ENCODE measurements around the gene MARCHF10. TPM values are rescaled to one million over a fixed set of nuclear protein-coding genes. Genes with fewer than 3 reads are reported as not detected.

MARCHF10 gene
- total RNA-seq, 1 donor from 2014 or later, result 1.3 TPM

DNA sequence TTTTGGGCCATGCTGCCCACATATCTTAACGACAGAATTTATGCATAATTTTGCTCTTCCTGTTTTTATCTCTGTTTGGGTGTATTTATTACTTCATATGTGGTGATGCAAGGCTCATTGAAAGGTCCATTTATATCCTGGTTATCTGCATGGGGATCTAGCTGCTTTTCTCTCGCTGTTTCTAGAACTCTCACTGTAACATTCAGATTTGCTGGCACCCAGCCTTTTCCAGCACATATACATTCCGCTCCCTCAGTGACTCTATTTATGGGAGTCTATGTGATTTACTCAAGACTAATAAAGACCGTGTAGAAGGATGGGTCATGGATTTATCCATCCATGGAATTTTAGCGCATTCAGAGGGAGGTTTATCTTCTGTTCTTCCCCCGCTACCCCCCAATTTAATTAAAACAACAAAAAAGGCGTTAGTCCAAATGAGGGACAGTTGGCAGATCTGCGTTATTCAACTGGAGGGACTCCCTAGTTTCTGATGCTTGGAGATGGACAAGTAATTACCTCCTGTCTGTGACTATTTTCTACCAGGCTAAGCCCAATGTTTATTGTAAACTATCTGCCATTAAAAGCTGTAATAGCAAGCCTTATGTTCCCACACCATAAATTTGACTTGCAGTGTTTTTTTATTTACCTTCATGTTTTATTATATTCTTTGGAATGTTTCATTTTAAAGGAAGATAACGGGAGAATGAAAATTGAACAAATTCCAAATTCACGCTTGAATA is 19.8 kb upstream of the MARCHF10 start:
- no peak overlapping the region for H3K4me3 ChIP-seq (ENCODE audit: low read depth, low read length)
- no peaks in the 10 kb centered on the region for H3K27me3 ChIP-seq (ENCODE audit: control insufficient read depth, insufficient read depth, low read length)
- H3K36me3 ChIP-seq (ENCODE audit: control insufficient read depth, insufficient read depth, low read length), result no peaks in the 10 kb centered on the region
- TF ChIP-seq, protein P1, sequence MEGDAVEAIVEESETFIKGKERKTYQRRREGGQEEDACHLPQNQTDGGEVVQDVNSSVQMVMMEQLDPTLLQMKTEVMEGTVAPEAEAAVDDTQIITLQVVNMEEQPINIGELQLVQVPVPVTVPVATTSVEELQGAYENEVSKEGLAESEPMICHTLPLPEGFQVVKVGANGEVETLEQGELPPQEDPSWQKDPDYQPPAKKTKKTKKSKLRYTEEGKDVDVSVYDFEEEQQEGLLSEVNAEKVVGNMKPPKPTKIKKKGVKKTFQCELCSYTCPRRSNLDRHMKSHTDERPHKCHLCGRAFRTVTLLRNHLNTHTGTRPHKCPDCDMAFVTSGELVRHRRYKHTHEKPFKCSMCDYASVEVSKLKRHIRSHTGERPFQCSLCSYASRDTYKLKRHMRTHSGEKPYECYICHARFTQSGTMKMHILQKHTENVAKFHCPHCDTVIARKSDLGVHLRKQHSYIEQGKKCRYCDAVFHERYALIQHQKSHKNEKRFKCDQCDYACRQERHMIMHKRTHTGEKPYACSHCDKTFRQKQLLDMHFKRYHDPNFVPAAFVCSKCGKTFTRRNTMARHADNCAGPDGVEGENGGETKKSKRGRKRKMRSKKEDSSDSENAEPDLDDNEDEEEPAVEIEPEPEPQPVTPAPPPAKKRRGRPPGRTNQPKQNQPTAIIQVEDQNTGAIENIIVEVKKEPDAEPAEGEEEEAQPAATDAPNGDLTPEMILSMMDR (IDR thresholded peaks at IDR 0.05; ENCODE audit: insufficient read depth, low read length, poor library complexity, severe bottlenecking), result no peak
- no peak for DNase-seq (ENCODE audit: low read depth)

DNA sequence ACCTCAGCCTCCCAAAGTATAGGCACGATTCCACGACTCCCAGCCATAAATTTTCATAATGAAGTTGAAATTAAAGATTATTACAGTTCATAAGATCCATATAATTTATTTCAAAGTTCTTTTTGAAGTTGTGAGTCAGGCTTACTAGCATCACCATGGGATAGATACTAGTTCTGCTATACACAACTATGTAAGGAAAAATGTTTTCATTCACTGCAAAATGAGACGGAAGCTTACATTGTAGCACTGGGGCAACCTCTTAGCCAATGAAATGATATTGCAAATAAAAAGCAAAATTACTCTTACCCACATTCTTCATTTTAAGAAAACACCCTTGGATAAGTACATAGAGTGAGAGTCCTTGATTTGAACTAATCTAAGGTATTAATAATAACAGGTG is 18.8 kb upstream of the MARCHF10 start:
- TF ChIP-seq, protein P1 (IDR thresholded peaks at IDR 0.05; ENCODE audit: insufficient read depth, low read length, poor library complexity, severe bottlenecking), result no peak
- DNase-seq (ENCODE audit: low read depth), result no peak
- Histone ChIP-seq H3K4me3 (ENCODE audit: low read depth, low read length) (no peak overlapping the region), H3K27me3 (ENCODE audit: control insufficient read depth, insufficient read depth, low read length) (no peaks in the 10 kb centered on the region), H3K36me3 (ENCODE audit: control insufficient read depth, insufficient read depth, low read length) (no peaks in the 10 kb centered on the region)

DNA sequence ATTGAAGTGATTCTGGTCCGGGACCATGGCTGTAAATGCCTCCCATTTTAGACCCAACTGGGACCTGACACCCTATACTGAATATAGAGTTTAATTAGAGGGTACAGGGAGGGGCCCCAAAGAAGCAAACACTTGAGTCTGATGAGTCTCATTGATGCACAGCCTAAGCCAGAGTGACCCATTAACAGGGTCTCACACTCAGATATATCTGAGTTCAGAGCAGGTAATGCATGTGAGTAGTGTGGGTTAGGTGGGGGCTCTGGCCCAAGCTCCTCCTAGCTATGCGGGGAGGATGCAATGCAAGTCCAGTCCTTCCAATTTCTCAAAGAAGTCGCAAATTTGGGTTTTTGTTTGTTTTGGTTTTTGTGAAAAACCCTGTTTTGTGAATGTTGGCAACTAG is 17.1 kb upstream of the MARCHF10 start:
- no peak for DNase-seq (ENCODE audit: low read depth)
- Histone ChIP-seq H3K4me3 (ENCODE audit: low read depth, low read length) (no peak overlapping the region), H3K27me3 (ENCODE audit: control insufficient read depth, insufficient read depth, low read length) (no peaks in the 10 kb centered on the region), H3K36me3 (ENCODE audit: control insufficient read depth, insufficient read depth, low read length) (no peaks in the 10 kb centered on the region)
- TF ChIP-seq, protein P1 (IDR thresholded peaks at IDR 0.05; ENCODE audit: insufficient read depth, low read length, poor library complexity, severe bottlenecking), result no peak

DNA sequence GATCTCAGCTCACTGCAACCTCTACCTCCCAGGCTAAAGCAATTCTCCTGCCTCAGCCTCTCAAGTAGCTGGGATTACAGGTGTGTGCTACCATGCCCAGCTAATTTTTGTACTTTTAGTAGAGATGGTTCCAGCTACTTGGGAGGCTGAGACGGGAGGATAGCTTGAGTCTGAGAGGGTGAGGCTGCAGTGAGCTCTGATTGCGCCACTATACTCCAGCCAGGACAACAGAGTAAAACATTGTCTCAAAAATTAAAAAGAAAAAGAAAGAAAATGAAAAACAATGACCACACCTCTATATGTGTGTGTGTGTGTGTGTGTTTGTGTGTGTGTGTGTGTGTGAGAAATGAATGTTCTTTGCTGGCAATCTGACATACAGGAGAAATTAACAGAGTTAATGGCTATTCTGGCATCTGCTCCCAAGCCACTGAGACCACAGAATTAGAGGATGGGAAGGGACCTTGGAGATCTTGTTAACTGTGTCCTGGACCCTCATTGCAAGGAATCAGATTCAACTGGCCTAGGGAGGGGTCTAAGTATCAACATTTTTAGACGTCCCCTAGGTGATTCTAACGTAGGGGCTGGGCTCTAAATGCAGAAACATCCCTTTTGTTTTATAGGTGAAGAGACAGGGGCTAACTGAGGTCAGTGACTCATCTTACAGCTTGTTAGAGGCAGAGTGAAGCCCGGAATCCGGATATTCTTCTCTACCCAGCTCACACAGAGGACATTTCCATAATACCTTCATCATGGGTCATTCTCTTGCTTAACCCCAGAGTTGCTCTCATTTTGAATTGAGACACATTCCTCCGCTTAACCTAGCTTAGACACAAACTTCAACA is 16.4 kb upstream of the MARCHF10 start:
- TF ChIP-seq, protein P1 (IDR thresholded peaks at IDR 0.05; ENCODE audit: insufficient read depth, low read length, poor library complexity, severe bottlenecking), result no peak
- no peaks in the 10 kb centered on the region for H3K27me3 ChIP-seq (ENCODE audit: control insufficient read depth, insufficient read depth, low read length)
- H3K36me3 ChIP-seq (ENCODE audit: control insufficient read depth, insufficient read depth, low read length), result no peaks in the 10 kb centered on the region
- no peak overlapping the region for H3K4me3 ChIP-seq (ENCODE audit: low read depth, low read length)
- peak; percentile 99 for DNase-seq (ENCODE audit: low read depth)

DNA sequence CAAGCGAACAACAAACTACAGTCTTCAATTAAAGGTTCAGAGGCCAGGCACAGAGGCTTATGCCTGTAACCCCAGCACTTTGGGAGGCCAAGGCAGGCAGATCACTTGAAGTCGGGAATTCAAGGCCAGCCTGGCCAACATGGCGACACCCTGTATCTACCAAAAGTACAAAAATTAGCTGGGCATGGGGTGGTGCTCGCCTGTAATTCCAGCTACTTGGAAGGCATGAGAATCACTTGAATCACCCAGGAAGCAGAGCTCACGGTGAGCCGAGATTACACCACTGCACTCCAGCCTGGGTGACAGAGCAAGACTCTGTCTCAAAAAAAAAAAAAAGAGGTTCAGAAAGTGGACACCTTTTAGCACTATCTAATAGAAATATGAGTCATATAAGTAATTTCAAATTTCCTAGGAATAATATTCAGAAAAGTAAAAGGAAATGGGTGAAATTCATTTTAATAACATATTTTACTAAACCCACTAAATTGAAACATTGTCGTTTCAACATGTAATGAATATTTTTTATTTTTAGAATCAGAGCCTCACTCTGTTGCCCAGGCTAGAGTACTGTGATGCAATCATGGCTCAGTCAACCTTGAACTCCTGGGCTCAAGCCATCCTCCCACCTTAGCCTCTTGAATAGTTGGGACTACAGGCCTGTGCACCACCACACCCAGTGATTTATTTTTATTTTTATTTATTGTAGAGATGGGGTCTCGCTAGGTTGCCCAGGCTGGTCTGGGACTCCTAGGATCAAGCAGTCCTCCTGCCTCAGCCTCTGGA is 15.2 kb upstream of the MARCHF10 start:
- Histone ChIP-seq H3K27me3 (ENCODE audit: control insufficient read depth, insufficient read depth, low read length) (no peaks in the 10 kb centered on the region), H3K36me3 (ENCODE audit: control insufficient read depth, insufficient read depth, low read length) (no peaks in the 10 kb centered on the region), H3K4me3 (ENCODE audit: low read depth, low read length) (no peak overlapping the region)
- TF ChIP-seq, protein P1 (IDR thresholded peaks at IDR 0.05; ENCODE audit: insufficient read depth, low read length, poor library complexity, severe bottlenecking), result no peak
- DNase-seq (ENCODE audit: low read depth), result no peak

All from kidney epithelial cell (primary cell).